ENCODE data around the gene KRT38.

KRT38 gene

GRCh38 chr17:41394254-41394996, 46.4 kb downstream of the KRT38 start:
- Histone ChIP-seq H3K9ac (ENCODE audit: low read length) (no peak overlapping the region), H3K79me2 (ENCODE audit: insufficient read depth, low read length) (no peaks in the 10 kb centered on the region), H3K27ac (ENCODE audit: low read depth, low read length, poor library complexity, severe bottlenecking) (no peak overlapping the region), H3K9me3 (ENCODE audit: low read length) (no peaks in the 10 kb centered on the region), H4K20me1 (ENCODE audit: insufficient read depth, low read length) (no peaks in the 10 kb centered on the region), H3F3A (ENCODE audit: insufficient read depth, low read length) (no peaks in the 10 kb centered on the region), H3K4me2 (ENCODE audit: low read length) (no peak overlapping the region), H3K4me1 (ENCODE audit: insufficient read depth, low read length, severe bottlenecking) (no peaks in the 10 kb centered on the region), H2AFZ (ENCODE audit: low read length) (no peak overlapping the region), H3K4me3 (ENCODE audit: low read depth, low read length, poor library complexity, severe bottlenecking) (no peak overlapping the region), H3K27me3 (ENCODE audit: insufficient read depth, low read length) (no peaks in the 10 kb centered on the region), H3K36me3 (ENCODE audit: insufficient read depth, low read length) (no peaks in the 10 kb centered on the region), H3K9me2 (ENCODE audit: low read depth, low read length) (no peaks in the 10 kb centered on the region)
- no peak for TF ChIP-seq EZH2 (IDR thresholded peaks at IDR 0.05; ENCODE audit: borderline replicate concordance, low read length)

- Histone ChIP-seq H3K4me1 (ENCODE audit: insufficient read depth, low read length, severe bottlenecking) (no peaks in the 10 kb centered on the region), H3K36me3 (ENCODE audit: insufficient read depth, low read length) (no peaks in the 10 kb centered on the region), H3K79me2 (ENCODE audit: insufficient read depth, low read length) (no peaks in the 10 kb centered on the region), H3K9ac (ENCODE audit: low read length) (no peak overlapping the region), H2AFZ (ENCODE audit: low read length) (no peak overlapping the region), H3K4me2 (ENCODE audit: low read length) (no peak overlapping the region), H3K27me3 (ENCODE audit: insufficient read depth, low read length) (no peaks in the 10 kb centered on the region), H4K20me1 (ENCODE audit: insufficient read depth, low read length) (no peaks in the 10 kb centered on the region), H3K4me3 (ENCODE audit: low read depth, low read length, poor library complexity, severe bottlenecking) (no peak overlapping the region), H3K27ac (ENCODE audit: low read depth, low read length, poor library complexity, severe bottlenecking) (no peak overlapping the region), H3K9me2 (ENCODE audit: low read depth, low read length) (no peaks in the 10 kb centered on the region), H3F3A (ENCODE audit: insufficient read depth, low read length) (no peaks in the 10 kb centered on the region), H3K9me3 (ENCODE audit: low read length) (no peaks in the 10 kb centered on the region)
- TF ChIP-seq CTCF (IDR thresholded peaks at IDR 0.05; ENCODE audit: low read length) (no peak), EZH2 (IDR thresholded peaks at IDR 0.05; ENCODE audit: borderline replicate concordance, low read length) (no peak)
Measured at GRCh38 chr17:41393826-41394225, 47.0 kb downstream of the KRT38 start.

GRCh38 chr17:41393294-41393693, 47.5 kb downstream of the KRT38 start:
- H2AFZ ChIP-seq (ENCODE audit: low read length): no peak overlapping the region
- no peak overlapping the region for H3K4me2 ChIP-seq (ENCODE audit: low read length)
- no peak for TF ChIP-seq EZH2 (IDR thresholded peaks at IDR 0.05; ENCODE audit: borderline replicate concordance, low read length)
- TF ChIP-seq CTCF (IDR thresholded peaks at IDR 0.05; ENCODE audit: low read length): no peak
- H3K9me2 ChIP-seq (ENCODE audit: low read depth, low read length): no peaks in the 10 kb centered on the region
- H3K4me3 ChIP-seq (ENCODE audit: low read depth, low read length, poor library complexity, severe bottlenecking): no peak overlapping the region
- H3K27ac ChIP-seq (ENCODE audit: low read depth, low read length, poor library complexity, severe bottlenecking): no peak overlapping the region
- H3K9me3 ChIP-seq (ENCODE audit: low read length): no peaks in the 10 kb centered on the region
- no peaks in the 10 kb centered on the region for H3F3A ChIP-seq (ENCODE audit: insufficient read depth, low read length)
- H3K9ac ChIP-seq (ENCODE audit: low read length): no peak overlapping the region
- no peaks in the 10 kb centered on the region for H3K4me1 ChIP-seq (ENCODE audit: insufficient read depth, low read length, severe bottlenecking)
- H3K36me3 ChIP-seq (ENCODE audit: insufficient read depth, low read length): no peaks in the 10 kb centered on the region
- H3K27me3 ChIP-seq (ENCODE audit: insufficient read depth, low read length): no peaks in the 10 kb centered on the region
- no peaks in the 10 kb centered on the region for H3K79me2 ChIP-seq (ENCODE audit: insufficient read depth, low read length)
- H4K20me1 ChIP-seq (ENCODE audit: insufficient read depth, low read length): no peaks in the 10 kb centered on the region

GRCh38 chr17:41392278-41392677, 48.5 kb downstream of the KRT38 start:
- Histone ChIP-seq H2AFZ (ENCODE audit: low read length) (no peak overlapping the region), H3F3A (ENCODE audit: insufficient read depth, low read length) (no peaks in the 10 kb centered on the region), H3K9ac (ENCODE audit: low read length) (no peak overlapping the region), H3K36me3 (ENCODE audit: insufficient read depth, low read length) (no peaks in the 10 kb centered on the region), H4K20me1 (ENCODE audit: insufficient read depth, low read length) (no peaks in the 10 kb centered on the region), H3K9me2 (ENCODE audit: low read depth, low read length) (no peaks in the 10 kb centered on the region), H3K27me3 (ENCODE audit: insufficient read depth, low read length) (no peaks in the 10 kb centered on the region), H3K27ac (ENCODE audit: low read depth, low read length, poor library complexity, severe bottlenecking) (no peak overlapping the region), H3K9me3 (ENCODE audit: low read length) (no peaks in the 10 kb centered on the region), H3K4me2 (ENCODE audit: low read length) (no peak overlapping the region), H3K4me3 (ENCODE audit: low read depth, low read length, poor library complexity, severe bottlenecking) (no peak overlapping the region), H3K4me1 (ENCODE audit: insufficient read depth, low read length, severe bottlenecking) (no peaks in the 10 kb centered on the region), H3K79me2 (ENCODE audit: insufficient read depth, low read length) (no peaks in the 10 kb centered on the region)
- TF ChIP-seq EZH2 (IDR thresholded peaks at IDR 0.05; ENCODE audit: borderline replicate concordance, low read length) (no peak), CTCF (IDR thresholded peaks at IDR 0.05; ENCODE audit: low read length) (no peak)

Data from OCI-LY1 (cell line).